Activated CD4-positive, alpha-beta T cell treated with anti-CD3 and anti-CD28 coated beads, Interleukin-2, amount 50 U/mL, for 4 hours (primary cell): ENCODE measurements around the gene KCNJ11.

ENCODE experiments used
- DNase-seq, 2 experiments: peaks; one replicate each; pipeline ENCODE4 v3.0.0-alpha.2; 2020

Gene KCNJ11

DNA sequence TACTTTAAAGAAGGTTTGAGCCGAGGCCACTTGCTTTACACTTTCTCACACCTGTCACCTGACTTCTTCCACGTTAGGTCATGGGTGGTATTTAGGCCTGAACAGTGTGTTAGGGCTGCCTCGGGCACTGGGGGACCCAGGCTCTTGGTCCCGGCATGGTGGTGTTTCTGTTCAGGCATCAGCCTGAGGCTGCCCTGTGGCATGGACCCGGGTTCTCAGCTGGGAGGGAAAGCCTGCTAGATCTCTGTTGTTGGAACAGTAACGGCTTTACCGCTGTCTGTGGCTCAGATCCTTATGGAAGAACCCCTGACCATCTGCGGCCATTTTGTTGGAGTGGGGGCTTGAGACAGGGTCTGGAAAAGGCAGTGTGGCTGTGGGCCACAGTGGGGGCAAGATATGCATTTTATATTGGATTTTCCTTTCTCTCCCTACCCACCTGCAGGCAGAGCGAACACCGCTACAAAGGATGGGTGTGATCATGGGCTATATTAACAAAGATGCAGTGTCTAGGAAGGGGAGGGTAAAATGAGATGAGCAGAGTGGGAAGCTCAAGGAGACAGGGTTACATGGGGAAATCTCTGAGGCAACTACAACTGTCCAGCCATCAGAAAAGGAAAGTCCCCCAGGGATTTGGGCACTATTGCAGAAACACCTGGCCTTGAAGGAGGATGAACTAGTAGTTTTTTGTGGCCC is 1.6 kb upstream of the KCNJ11 start:
- DNase-seq, result no peak

DNA sequence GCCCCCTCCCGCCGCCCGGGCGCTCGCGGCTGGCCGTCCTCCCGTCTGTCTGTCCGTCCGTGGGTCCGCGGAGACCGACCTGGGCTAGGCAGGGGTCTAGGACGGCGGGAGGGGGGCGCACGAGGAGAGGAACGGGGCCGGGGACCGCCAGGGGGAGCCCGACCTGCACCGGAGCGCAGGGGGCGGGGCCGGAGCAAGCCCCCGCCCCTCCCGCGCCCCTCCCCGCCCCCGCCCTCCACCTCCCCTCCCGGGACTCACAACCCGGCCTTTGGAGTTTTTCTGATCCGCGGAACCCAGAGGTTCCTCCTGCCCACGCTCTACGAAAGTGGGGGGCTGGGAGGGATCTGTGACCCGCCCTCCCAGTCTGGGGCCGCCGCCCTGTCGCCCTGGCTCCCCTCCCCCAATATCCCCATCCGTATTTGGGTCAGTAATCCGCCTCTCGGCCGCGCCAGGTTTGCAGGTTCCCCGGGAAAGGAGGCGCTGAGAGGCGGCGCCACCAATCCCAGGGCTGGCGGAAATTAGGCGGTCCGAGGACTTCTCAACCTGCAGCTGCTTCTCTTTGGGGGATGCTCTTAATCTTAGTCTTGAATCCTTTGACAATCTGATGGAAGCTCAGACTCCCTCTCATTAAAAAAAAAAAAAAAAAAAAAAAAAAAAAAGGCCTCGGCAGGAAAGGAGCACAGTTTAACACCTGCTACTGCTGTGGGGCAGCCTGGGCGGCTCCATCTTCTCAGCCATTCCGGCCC is 925 bp upstream of the KCNJ11 start:
- DNase-seq, result peak; percentile 75

DNA sequence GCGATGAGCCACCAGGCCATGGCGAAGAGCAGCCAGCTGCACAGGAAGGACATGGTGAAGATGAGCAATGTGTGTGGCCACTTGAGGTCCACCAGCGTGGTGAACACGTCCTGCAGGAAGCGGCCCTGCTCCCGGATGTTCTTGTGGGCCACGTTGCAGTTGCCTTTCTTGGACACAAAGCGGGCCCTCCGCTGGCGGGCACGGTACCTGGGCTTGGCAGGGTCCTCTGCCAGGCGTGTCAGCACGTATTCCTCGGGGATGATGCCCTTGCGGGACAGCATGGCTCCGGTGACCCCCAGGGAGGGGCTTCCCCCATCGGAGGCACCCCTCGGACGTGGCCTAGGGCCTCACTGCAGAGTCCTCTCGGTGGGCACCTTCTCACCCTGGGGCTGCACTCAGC is 648 bp downstream of the KCNJ11 start:
- no peak for DNase-seq

DNA sequence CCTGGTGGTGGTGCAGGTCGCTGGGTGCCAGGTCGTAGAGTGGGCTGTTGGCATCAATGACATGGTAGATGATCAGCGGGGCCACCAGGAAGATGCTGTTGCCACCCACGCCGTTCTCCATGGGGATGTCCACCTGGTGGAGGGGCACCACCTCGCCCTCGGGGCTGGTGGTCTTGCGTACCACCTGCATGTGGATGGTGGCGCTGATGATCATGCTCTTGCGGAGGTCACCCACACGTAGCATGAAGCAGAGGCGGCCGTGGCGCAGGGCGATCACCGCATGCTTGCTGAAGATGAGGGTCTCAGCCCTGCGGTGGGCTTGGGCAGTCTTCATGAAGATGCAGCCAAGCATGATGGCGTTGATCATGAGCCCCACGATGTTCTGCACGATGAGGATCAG is 1.2 kb downstream of the KCNJ11 start:
- no peak for DNase-seq

DNA sequence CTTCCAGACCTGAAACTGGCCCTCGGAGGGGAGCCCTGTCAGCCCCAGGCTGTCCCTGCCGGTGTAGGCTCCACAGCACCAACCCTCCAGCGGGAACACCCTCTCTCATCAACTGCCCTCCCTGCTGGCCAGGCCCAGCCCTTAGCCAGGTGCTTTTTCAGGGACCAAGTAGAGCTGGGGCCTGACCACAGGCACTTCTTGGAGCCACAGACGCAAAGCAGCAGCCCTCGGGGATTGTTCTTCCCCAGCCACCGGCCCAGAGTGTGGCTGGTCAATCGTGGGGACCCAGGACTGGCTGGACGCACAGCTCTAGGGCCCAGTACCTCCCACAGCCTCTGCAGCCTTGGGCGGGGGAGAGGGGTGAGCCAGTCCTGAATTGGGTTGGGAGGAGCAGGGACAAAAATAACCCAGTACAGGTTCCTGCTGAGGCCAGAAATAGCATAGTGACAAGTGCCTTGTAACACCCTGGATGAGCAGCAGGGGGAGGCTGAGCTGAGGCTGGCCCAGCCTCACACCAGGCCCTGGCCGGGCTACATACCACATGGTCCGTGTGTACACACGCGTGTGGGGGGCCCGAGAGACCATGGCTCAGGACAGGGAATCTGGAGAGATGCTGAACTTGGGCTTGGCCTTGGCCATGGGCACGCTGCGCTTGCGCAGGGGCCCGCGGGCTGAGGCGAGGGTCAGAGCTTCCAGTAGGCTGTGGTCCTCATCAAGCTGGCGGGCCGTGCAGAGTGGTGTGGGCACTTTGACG is 2.0 kb downstream of the KCNJ11 start:
- DNase-seq, result peak; percentile 13 to 17

DNA sequence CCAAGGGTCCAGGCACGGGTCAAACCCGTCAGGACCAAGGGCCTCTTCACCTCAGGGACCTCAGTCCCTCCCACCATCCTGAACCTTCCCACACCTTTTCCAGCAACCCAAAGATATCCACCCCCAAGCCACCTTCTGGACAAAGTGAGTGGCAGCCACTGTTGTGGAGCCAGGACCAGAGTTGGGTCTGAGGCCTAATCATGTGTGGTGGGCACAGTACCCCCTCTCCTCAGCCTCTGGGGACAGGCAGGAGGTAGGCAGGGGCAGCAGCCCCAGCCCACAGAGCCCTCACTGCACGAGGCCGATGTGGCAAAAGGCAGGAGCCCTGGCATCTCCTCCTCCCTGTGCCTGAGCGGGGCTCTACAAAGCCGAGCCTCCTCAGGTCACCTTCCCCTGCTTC is 2.5 kb downstream of the KCNJ11 start:
- no peak for DNase-seq

DNA sequence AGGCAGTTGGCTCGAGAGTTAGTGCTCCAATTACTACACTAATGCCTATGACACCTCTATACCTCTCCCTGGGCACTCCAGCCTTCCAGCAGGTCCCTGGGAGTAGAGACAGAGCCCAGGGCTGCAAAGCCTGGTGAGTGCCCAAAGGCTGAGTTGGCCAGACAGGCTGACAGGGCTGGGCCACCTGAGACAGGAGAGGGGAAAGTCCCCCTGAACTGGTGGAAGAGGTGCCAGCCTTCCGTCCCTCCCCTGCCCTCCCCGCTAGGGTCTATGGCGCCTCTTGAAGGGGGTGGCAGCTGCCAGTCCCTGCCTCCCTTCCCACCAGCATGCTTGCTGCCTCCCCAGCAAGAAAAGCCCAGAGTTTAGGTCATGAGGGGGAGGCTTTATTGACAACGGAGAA is 3.0 kb downstream of the KCNJ11 start:
- no peak for DNase-seq

DNA sequence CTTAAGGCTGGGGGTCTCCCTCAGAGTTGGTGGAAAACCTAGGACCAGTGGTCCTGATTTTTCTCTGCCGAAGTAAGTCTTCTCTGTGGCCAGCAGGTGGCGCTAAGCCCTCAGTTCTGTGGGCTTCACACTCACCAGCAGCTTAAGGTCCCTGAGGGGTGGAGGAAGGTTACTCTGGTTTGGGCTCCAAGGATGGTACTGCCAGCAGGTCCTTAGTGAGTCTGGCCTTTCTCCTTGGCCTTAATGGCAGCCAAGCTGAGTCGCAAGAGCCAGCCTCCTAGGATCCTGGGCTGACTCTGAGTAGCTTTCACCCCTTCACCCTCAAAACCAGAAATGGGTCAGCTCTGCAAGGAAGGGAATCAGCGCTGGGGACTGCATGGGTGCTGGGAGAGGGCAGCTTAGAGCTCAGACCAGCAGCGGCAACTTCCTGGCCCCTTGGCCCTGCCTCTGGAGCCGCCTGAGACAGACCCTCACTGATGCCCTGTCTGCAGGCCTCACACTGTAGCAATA is 4.4 kb downstream of the KCNJ11 start:
- peak; percentile 71 to 72 for DNase-seq

DNA sequence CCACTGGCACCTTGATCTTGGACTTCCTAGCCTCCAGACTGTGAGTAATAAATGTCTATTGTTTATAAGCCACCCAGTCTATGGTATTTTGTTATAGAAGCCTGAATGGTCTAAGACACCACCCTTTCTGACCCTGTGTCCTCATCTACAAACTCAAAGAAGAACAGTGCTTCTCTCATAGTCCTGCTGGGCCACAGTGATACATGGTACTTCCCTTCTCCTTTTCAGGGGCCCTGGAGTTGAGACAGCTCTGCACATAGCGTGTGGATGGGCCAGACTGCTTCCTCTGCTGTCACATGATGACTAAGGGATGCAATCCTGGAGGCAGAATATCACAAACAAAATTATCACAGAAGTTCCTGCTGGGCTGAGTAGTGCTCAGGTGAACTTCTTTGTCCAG is 5.0 kb downstream of the KCNJ11 start:
- DNase-seq, result no peak

DNA sequence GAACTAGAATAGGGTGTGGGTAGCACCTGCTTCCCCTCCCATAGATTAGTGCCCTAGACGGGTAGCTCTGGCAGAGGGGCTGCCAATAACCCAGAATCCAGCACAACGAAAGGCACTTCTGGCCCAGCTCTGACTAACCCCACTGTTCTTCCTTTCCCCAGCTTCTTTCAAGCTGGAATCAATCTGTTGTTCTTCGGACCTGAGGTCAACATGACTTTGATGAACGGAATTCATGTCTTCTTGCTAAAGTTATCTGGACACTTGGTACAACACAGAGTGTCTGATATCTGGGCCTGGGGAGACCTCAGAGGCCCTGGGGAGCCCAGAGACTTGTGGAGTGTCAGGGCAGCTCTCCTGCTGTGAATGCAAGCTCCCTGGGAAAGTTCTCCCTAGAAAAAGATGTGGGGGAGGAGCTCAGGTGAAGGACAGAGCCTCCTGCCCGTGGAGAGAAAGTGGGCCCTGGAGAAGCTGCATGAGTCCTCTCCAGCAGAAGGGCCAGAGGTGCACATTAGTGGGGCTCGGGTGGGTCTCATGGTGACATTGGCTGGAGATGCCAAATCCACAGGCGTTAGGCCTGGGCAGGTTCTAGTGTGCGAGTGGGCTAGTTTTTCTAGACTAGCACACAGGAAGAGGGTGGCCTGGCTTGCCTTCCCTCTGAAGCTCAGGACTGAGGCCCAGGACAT is 6.3 kb downstream of the KCNJ11 start:
- no peak for DNase-seq

DNA sequence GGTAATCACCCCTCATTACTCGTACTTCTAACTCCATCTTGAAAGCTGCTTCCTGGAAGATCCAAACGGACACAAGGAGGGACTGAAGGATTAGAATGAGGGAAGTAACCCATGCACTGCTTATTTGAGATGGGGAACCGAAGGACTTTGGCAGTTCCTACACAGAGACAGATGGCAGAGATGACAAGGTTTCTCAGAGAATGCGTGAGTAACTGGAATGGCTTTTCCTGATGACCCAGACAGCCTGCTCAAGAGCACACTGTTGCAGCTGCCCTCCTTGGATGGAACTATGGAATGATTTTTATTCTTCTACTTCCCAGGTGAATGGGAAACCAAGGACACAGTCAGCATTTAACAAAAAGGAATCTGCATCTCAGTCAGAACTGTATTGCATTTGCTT is 7.3 kb downstream of the KCNJ11 start:
- DNase-seq, result no peak

DNA sequence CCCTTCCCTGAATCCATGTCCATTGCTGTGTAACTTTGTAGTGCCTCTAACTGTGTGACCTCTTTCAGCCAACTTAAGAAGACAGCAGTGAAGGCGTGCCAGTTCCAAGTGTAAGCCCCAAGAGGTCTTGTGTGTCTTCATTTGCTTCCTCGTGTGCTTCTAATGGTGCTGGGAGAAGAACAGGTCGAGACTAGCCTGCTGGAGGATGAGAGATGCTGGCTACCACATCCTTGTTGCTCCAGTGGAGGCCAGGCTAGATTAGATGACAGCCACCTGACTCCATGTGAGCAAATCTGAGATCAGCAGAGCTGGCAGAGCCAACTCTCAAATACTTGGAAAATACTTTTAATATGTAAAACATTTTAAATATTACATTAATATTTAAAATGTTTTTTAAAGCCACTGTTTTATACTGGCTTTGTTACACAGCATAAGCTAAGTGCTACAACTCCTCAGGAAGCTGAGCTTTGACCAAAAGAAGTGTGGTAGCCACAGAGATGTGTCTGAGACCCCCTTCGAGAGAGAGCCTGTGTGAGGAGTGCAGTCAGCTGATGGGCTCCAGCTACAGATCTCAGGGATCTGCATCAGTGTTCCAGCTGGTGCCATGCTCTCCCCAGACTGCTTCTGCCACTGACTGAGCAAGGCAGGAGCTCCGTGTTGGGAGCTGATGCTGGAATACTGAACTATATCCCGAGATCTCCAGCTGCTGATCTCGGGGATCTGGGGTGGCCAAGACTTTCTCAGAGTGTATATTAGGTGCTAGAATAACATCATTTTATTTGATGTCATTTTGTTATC is 8.9 kb downstream of the KCNJ11 start:
- DNase-seq, result no peak

DNA sequence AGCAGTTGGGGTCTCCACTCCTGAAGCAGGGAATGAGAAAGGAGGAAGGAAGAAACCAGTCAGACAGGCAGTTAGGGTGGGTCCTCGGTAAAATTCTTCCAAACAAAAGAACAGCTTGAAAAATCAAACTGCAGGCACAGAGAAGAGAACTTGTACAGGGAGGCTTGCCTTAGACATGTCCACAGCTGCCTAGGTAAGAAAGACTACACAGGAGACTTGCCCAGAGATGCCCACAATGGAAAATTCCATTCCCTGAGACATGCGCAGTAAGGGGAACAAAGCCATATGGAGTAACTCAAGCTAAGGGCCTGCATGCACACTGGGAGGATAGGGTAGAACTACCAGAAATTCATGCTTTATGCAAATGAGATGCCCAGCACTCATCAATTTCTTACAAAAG is 9.8 kb downstream of the KCNJ11 start:
- DNase-seq, result no peak

DNA sequence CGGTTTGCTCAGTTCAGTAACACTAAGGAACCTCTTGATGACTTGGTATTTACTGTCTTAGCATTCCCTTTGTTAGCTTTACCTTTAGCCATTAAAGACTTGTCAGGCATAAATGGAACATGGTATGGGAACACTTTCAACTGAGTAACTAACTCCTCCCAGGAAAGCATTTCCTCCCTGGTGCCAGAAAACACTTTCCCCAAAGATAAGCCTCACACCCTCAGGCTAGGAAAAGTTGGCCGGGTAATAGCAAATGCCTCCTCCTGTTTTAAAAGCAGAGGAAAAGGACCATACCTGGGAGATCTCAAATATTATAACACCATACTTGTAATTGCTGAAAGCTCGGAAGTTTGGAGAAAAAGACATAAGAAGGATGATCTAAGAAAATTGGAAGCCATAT is 12.0 kb downstream of the KCNJ11 start:
- no peak for DNase-seq

DNA sequence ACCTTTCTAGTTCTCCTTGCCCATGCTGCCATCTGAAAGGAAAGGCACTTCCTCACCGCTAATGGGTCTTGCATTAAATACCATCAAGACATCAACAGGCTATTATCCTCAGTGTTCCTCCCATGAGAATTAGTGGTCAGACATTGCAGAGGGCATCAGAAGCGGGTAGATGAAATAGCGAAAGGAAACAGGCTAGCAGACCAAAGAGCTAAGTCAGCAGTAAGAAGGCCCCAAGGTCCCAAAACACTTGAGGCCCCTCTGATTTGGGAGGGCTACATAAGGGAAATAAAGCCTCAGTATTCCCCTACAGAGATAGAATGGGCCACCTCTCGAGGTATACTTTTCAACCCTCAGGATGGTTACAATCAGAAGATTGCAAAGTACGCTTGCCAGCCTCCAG is 12.9 kb downstream of the KCNJ11 start:
- DNase-seq, result no peak

DNA sequence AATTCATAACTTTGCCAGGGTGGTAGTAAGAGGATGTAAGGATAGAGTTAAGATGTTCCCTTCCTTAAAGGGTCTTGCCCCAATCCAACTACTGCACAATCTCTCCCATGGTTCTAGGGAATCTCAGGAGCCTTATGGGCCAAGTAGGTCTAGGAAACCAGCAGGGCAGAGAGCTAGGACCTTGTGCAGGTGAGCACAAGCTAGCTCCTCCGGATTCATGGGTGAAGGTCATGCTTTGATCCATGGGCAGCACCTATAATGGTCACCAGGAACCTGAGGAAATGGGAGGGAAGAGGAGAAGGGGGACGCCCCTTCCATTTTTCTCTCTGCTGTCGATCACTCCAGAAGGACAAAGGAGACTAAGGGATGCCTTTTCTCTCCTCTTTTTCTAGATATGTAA is 16.8 kb downstream of the KCNJ11 start:
- DNase-seq, result no peak

DNA sequence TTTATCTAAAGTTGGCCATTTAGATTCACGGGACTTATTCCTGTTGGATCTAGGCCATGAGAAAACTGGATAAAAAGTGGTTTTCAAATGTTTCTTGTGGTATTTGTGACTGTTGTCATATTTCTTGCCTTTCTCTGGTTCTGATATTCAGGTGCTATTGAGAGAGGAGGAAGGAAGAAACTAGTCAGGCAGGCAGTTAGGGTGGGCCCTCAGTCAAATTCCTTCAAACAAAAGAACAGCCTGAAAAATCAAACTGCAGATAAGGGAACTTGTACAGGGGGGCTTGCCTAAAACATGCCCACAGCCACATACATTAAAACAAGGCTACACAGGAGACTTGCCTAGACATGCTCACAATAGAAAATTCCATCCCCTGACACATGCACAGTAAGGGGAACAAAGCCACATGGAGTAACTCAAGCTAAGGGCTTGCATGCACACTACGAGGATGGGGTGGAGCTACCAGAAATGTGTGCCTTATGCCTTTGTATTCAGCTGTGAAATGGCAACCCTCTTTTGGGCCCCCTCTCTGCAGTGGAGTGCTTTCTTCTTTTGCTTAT is 18.7 kb downstream of the KCNJ11 start:
- no peak for DNase-seq

DNA sequence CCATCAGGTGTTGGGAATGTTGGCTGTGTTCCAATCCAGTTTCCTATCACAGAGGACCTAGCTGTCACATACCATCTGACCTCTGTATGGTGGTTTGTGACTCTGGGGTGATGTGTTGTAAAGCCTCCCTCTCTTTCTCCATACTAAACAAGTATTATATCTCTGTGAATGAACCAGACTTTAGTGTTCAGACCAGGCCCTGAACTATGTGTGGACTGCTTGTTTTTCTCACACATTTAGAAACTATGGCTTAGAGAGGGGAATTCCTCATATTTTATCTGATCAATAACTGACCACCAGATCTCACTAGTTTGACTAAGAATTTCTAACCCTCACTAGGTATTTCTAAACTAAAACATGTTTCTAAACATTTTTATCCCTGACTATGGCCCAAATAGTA is 19.4 kb downstream of the KCNJ11 start:
- DNase-seq, result no peak

DNA sequence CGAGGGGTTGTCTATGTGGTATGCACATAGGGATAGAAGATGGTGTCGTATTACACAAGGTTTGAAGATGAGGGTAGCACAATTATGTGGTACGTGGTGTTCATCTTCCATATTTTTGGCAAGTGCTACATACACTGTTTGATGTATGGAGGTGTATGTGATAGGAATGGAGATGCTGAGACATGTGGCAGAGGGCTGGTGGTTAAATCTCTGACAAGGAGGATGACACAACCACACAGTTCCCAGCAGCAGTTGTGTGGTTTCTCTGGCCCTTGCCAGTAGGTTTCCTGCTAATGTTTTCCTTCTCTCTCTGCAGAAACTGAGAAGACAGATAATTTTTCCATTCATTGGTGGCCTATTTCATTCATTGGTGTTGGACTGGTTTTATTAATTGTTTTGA is 19.9 kb downstream of the KCNJ11 start:
- DNase-seq, result no peak

DNA sequence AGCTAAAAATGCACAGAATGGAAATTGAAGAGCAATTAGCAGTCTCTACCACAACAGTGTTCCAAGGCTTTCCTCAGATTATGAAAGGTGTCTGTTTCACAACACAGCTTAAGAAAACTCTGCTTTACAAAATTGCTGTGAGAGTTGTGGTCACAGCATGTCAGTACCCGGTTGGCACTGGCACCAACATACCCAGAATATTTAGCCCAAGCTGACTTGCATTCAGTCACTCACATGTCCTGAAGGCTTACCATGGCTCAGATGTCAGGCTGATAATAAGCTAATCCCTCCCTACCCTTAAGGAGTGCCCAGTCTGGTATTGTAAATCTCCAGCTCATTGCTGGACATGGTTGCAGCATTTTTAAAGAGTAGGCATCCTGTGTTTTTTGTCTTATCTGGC is 22.0 kb downstream of the KCNJ11 start:
- DNase-seq, result no peak

DNA sequence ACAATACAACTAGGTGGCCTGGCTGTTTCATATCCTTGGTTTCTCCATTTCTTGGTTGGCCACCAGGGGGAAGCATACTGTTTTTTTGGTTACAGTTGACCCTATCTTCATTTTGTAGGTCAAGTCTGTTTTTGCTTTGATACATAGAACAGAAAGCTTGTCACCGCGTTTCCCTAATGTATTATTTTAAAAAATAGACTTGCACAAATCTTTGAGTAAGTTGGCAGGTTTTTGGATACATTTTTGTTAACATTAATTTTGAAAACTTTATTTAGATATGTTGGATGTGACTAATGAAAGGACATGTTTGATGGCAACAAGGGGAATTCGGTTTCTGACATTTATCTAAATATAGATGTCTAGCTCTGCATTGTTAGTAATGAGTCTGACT is 33.9 kb downstream of the KCNJ11 start:
- DNase-seq, result peak; percentile 45 to 47
